ENCODE data around the gene CNIH3. TPM values are rescaled to one million over a fixed set of nuclear protein-coding genes. Genes with fewer than 3 reads are reported as not detected.

Gene CNIH3
- total and polyA plus RNA-seq, 10 of the 15 experiments (the other 5 are each of a cell fraction or from before 2014, with no cell fraction given): 0.77 to 5.8 (median 1.8) TPM

DNA sequence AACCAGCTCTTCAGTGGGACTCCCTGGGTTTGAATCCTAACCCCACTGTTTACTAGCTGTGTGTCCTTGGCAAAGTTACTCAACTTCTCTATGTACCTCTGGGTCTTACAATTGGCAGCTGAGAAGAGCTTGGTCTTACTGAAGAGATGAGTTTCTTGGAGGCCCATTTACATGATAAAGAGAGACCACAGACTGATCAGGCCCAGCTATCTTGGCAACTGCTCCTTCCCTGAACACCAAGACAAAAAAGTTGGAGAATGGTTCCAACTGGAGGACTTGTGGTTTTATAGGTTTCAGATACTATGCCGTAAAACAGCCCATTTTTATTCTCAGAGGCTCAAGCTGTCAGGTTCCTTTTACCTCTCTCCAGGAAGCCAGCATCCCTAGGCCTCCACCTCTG, 24.8 kb upstream of the CNIH3 start:
- no peak for FAIRE-seq
- DNase-seq (ENCODE audit: low read depth, low spot score): no peak
- no peak overlapping the region for H3K4me3 ChIP-seq
- no peaks in the 10 kb centered on the region for H3K27me3 ChIP-seq (replicated peaks in 1 of 2; ENCODE audit: control insufficient read depth in 2 of 2, insufficient read depth in 2 of 2, low read length in 1 of 2)
- H3K9ac ChIP-seq (ENCODE audit: control insufficient read depth, insufficient read depth, low read length): no peak overlapping the region
- H3K27ac ChIP-seq (ENCODE audit: control insufficient read depth, insufficient read depth): no peak overlapping the region
- SMC1A ChIA-PET (ENCODE audit: uncharacterized antibody, unreplicated experiment): interaction anchor here (0.8 to 1.7 kb wide), 5 partner anchors 10 to 303 kb away, joined by 3 to 8 read pairs (median 3); no protein-coding TSS in a partner anchor
- BruUV-seq (replicated peaks): no TSS peak
- H3K4me2 ChIP-seq (ENCODE audit: control insufficient read depth, insufficient read depth): no peak overlapping the region
- 53% methylated on average over 1 of the region's 1 CpG for WGBS (ENCODE audit: insufficient coverage, insufficient replicate concordance, low lambda C conversion rate, missing lambda C conversion rate)
- no peak for ATAC-seq
- no peaks in the 10 kb centered on the region for H3K4me1 ChIP-seq (ENCODE audit: control insufficient read depth, insufficient read depth, low read length)
- no peaks in the 10 kb centered on the region for H3K36me3 ChIP-seq (ENCODE audit: control insufficient read depth in 2 of 2, insufficient read depth in 2 of 2, low read length in 1 of 2)
- TF ChIP-seq, protein P1, sequence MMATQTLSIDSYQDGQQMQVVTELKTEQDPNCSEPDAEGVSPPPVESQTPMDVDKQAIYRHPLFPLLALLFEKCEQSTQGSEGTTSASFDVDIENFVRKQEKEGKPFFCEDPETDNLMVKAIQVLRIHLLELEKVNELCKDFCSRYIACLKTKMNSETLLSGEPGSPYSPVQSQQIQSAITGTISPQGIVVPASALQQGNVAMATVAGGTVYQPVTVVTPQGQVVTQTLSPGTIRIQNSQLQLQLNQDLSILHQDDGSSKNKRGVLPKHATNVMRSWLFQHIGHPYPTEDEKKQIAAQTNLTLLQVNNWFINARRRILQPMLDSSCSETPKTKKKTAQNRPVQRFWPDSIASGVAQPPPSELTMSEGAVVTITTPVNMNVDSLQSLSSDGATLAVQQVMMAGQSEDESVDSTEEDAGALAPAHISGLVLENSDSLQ (IDR thresholded peaks at IDR 0.05): no peak
- TF ChIP-seq RAD21 (IDR thresholded peaks at IDR 0.05; ENCODE audit: insufficient read depth, low read depth, low read length): no peak
- no peak overlapping the region for H2AFZ ChIP-seq (ENCODE audit: control insufficient read depth, low read depth, low read length)
- RAD21 ChIA-PET (ENCODE audit: unreplicated experiment): interaction anchor here (1.8 kb wide), 1 partner anchor 331 kb away, joined by 5 read pairs; no protein-coding TSS in a partner anchor
- POLR2A ChIA-PET: no interaction called here
- H3K9me3 ChIP-seq (replicated peaks; ENCODE audit: control insufficient read depth, insufficient read depth, low read length): no peaks in the 10 kb centered on the region
- H3K79me2 ChIP-seq (ENCODE audit: control insufficient read depth, insufficient read depth, low read length): no peaks in the 10 kb centered on the region
- intact Hi-C loops (cut with micrococcal nuclease; ENCODE audit: unreplicated experiment) (no loop called here), in situ Hi-C loops (cut with MboI) (no loop called here)
- CTCF ChIA-PET: interaction anchor here (0.9 to 1.4 kb wide), 3 partner anchors 53 to 331 kb away, joined by 3 to 4 read pairs (median 3); no protein-coding TSS in a partner anchor
- no peaks in the 10 kb centered on the region for H4K20me1 ChIP-seq (ENCODE audit: control insufficient read depth, insufficient read depth)

DNA sequence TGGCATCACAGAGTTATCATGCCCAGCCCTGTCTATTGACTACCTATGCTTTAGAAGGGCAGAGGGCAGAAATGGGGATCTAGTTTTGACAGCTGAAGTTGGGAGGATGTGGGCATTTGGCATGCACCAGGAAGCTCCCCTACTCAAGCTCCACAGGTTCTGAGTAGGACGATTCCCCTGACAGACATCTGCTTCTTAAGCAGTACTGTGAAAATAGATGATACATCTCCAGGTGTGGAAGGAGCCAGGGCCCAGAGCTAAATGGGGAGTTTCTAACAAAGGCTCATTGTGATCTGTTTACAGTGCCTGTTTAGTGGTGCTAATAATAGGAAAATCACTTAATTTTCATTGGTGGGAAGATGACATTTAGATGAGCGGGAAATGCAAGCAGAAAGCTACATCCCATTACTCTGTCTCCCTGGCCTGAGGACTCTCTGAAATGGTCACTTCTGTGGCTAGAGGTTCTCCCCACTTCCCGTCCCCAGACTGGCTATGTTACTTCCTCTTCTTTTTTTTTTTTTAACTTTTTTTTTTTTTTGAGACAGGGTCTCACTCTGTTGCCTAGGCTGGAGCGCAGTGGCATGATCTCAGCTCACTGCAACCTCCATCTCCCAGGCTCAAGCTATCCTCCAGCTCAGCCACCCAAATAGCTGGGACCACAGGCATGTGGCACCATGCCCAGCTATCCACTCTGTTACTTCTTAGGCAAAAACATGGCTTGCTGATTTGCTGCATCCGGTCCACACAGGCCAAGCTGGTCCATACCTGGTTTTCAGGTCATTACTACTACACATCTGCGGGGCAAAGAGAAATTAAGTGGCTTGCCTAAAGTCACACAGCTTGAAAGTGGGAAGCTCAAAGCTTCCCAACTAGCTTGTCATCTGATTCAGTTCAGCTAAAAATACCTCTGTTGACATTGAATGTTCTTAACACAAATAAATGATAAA, 23.2 kb upstream of the CNIH3 start:
- Histone ChIP-seq H3K27ac (ENCODE audit: control insufficient read depth, insufficient read depth) (no peak overlapping the region), H4K20me1 (ENCODE audit: control insufficient read depth, insufficient read depth) (no peaks in the 10 kb centered on the region), H3K79me2 (ENCODE audit: control insufficient read depth, insufficient read depth, low read length) (no peaks in the 10 kb centered on the region), H3K9me3 (replicated peaks; ENCODE audit: control insufficient read depth, insufficient read depth, low read length) (no peaks in the 10 kb centered on the region), H3K4me3 (no peak overlapping the region), H3K27me3 (replicated peaks in 1 of 2; ENCODE audit: control insufficient read depth in 2 of 2, insufficient read depth in 2 of 2, low read length in 1 of 2) (no peaks in the 10 kb centered on the region), H3K36me3 (ENCODE audit: control insufficient read depth in 2 of 2, insufficient read depth in 2 of 2, low read length in 1 of 2) (no peaks in the 10 kb centered on the region), H3K4me2 (ENCODE audit: control insufficient read depth, insufficient read depth) (no peak overlapping the region), H2AFZ (ENCODE audit: control insufficient read depth, low read depth, low read length) (no peak overlapping the region), H3K9ac (ENCODE audit: control insufficient read depth, insufficient read depth, low read length) (no peak overlapping the region), H3K4me1 (ENCODE audit: control insufficient read depth, insufficient read depth, low read length) (no peaks in the 10 kb centered on the region)
- BruUV-seq (replicated peaks): no TSS peak
- in situ Hi-C loops (cut with MboI) (no loop called here), intact Hi-C loops (cut with micrococcal nuclease; ENCODE audit: unreplicated experiment) (no loop called here)
- 38% methylated on average over 5 of the region's 6 CpGs for WGBS (ENCODE audit: insufficient coverage, insufficient replicate concordance, low lambda C conversion rate, missing lambda C conversion rate)
- SMC1A ChIA-PET (ENCODE audit: uncharacterized antibody, unreplicated experiment): interaction anchor here (1.0 to 1.3 kb wide), 3 partner anchors 33 to 330 kb away, joined by 3 to 4 read pairs (median 3); no protein-coding TSS in a partner anchor
- RAD21 ChIA-PET (ENCODE audit: unreplicated experiment): interaction anchor here (1.6 to 1.8 kb wide), 2 partner anchors 95 to 330 kb away, joined by 5 read pairs; no protein-coding TSS in a partner anchor
- CTCF ChIA-PET: interaction anchor here (0.6 to 2.3 kb wide), 6 partner anchors 41 to 259 kb away, joined by 3 to 7 read pairs (median 4); no protein-coding TSS in a partner anchor
- TF ChIP-seq FOXK2 (IDR thresholded peaks at IDR 0.05): no peak
- peak; percentile 61; the same call in 1 of the 2 replicates for TF ChIP-seq ZNF384 (IDR thresholded peaks at IDR 0.05; ENCODE audit: borderline replicate concordance, low read depth, low read length)
- TF ChIP-seq, protein P2, sequence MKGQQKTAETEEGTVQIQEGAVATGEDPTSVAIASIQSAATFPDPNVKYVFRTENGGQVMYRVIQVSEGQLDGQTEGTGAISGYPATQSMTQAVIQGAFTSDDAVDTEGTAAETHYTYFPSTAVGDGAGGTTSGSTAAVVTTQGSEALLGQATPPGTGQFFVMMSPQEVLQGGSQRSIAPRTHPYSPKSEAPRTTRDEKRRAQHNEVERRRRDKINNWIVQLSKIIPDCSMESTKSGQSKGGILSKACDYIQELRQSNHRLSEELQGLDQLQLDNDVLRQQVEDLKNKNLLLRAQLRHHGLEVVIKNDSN (IDR thresholded peaks at IDR 0.05; ENCODE audit: borderline replicate concordance, extremely low read length, insufficient read depth, low read depth, low read length): no peak
- 0 out of 2 replicates have a peak, but pooled peaks have one; percentile 26 for TF ChIP-seq RUNX3 (IDR thresholded peaks at IDR 0.05; ENCODE audit: low read length)
- TF ChIP-seq SPI1 (IDR thresholded peaks at IDR 0.05; ENCODE audit: borderline replicate concordance, insufficient read depth, low read depth, low read length): peak; percentile 46; the same call in 1 of the 2 replicates
- TF ChIP-seq SP1 (IDR thresholded peaks at IDR 0.05; ENCODE audit: low read depth, low read length): no peak
- TF ChIP-seq CREB1 (IDR thresholded peaks at IDR 0.05; ENCODE audit: low read depth): no peak
- TF ChIP-seq FOXM1 (IDR thresholded peaks at IDR 0.05; ENCODE audit: low read depth, low read length): no peak
- no peak for FAIRE-seq
- POLR2A ChIA-PET: interaction anchor here (0.6 kb wide), 1 partner anchor 10 kb away, joined by 6 read pairs; no protein-coding TSS in a partner anchor
- no peak for DNase-seq (ENCODE audit: low read depth, low spot score)
- peak; percentile 81 for ATAC-seq

Measured in GM12878 (cell line).